Measurements from ENCODE around the gene BTK. TPM values are rescaled to one million over a fixed set of nuclear protein-coding genes. Genes with fewer than 3 reads are reported as not detected.

Gene BTK
- polyA plus RNA-seq (2014; cell fraction: cytosol; rRNA removed), result not detected in 2 replicates
- not detected in 2 replicates for polyA plus RNA-seq (2014; cell fraction: nucleus; rRNA removed)

DNA sequence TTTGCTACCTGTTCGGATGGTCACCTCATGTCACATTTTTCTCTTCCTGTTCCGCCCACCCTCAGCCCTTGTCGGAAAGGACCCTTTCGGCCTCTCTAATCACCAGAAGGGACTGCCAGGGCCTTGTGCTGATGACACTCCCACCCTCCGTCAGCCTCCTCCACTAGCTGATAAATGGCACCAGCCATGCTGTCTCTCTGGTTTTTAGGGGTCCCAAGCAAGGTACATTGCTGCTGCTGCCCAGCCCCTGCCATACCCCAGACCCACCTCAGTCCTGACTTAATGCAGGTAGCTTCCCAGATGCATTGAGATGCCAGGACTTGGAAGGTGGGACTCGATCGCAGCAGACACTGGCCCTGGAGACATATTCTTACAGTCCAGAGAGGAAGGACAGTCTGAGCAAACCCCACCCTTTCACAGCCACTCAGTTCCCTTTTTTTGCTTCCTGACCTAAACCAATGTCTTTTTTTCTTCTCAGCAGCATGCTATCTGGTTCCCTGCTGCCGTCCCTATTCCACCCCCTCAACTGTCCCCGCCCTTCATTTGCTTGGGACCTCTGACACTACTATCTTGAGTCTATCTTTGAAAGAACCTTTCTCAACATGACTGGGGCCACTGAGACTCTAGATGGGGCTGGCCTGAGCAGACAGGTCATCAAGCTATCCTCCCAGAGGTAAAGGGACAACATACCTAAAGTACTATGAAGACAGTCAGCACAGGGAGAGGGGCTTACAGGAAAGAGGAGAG lies at the start of gene BTK:
BTK (minus strand) TSS at position 397 of the 747 bp plus-strand sequence. CDS start 10,907 bp downstream, outside the sequence.
- DNase-seq (ENCODE audit: low spot score), result no peak

DNA sequence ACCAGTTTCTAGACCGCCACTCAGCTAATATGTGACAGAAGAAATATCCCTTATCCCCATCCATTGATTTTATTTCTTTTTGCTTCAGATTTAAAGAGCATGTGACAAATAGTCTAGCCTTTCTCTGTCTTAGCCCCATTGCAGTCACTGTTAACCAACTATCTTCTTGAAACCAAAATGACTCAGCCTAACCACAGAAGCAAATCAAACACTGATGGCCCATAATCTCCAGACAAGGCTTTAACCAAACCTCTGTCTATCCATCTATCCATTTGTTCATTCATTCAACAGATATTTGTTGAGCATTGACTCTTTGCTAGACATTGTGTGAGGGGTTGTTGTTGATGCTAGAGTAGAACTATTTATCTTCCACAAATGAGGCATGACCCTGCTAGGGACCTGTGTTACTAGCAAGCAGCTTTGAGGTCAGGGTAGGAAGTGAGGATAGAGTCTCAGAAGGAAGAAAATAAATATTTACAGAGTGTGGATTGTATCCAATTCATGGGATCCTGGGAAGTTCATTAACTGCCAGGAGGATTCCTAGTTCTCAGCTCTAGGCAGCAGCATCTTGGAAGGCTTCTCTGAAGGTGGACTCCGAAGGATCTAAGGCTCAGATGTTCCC lies 44.6 kb upstream of the BTK start:
- DNase-seq (ENCODE audit: low spot score), result no peak

DNA sequence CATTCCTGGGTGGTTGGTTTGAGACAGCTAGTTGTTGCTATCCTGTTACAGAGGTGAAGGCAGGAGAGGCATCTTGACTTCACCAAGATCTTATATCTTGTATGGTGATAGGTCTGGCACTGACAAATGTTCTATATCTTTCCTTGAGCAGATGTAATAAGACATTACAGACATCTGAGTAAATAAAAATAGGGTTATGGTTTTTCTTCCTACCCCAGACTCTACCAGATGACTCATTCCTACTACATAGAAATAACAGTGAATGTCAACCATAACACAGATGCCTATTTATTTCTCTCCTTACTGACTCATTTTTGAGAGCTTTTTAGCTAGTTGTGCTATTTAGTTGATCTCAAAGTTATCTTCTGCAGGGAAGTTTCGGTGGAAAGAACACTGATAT lies 43.9 kb upstream of the BTK start:
- DNase-seq (ENCODE audit: low spot score), result no peak

DNA sequence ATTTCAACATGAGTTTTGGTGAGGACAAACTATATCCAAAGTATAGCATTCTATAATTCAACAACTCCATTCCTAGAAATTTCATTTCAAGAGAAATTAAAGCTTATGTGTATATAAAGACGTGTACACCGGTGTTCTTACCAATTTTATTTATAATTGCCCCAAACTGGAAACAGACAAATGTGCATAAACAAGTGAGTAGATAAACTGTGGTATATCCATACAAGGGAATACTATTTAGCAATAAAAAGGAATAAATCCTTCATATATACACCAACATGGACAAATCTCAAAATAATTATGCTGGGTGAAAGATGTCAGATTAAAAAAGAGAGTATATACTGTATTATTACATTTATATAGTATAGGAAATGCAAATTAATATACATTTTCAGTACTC lies 42.0 kb upstream of the BTK start:
- DNase-seq (ENCODE audit: low spot score), result no peak

DNA sequence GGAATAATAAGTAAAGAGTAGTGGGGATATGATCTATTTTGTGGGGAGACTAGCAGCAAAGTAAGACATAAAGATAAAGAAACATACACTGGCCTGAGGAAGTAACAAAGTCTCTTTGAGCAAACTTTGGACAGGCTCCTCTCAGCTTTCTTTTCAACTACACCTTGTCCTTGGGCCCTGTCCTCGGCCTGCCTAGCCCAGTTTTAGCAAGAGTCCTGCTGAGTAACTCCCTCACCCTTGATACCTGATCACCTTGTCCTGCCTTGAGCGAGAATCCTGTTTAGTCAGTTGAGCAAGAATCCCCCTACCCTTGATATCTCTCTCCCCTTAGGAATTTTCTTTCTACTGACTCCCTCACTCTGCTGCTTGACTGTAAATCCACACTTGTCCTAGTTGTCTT lies 33.5 kb upstream of the BTK start:
- no peak for DNase-seq (ENCODE audit: low spot score)

DNA sequence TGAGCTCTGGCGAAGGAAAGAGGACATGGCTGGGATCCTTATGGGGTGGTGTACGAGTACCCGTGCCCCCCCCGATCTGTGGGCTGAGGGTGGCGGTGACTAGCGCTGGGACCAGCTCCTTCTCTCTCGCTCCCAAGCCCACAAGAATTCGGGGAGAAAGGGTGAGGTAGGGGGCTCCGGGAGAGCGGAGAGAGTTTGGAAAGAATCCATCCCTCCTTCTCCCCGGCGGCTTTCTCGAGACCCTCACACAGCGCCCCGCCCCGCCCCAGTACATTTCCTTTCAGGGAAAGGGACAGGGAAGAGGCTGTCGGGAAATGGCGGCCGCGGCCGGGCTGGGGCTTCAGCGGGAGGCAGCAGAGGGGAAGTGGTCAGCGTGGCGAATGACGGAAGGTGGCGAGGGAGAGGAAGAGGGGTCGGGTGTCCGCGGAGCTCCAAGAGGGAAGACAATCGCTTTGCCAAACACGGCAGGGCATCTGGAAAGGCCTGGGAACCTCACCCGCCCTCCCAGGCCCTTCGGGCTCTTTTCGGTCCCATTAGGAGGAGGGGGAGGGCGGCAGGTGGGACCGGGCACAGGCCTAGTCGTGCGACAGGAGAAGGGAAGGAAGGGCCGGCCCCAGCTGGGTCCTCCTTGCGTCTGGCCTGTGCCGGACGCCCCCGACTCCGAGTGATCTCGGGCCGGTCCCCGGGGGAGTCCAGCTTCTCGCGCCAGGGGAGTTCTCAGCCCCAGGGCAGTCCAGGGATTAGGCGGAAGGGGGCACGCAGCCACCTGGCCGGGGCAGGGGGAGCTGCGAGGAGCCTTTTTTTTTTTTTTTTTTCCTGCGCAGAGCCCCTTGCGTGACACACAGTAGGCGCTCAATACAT lies 32.2 kb upstream of the BTK start:
- no peak for DNase-seq (ENCODE audit: low spot score)

DNA sequence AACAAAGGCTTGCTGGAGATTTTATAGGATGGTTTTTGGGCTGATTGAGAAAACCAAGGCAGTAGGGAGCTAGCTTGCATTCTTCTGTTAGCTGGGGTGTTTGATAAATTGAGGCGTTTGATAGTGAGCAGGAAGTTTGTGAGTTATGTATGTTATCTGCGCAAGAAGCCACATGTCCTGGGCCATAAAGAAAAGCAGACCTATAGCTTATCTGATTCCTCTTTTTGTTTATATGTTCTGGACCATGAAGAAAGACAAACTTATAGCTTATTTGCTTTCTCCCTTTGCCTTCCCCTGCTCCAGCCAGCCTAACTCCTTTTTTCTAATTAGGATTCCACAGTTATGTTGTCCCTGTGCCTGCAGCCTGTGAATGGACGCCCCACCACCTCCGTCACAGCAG lies 31.2 kb upstream of the BTK start:
- DNase-seq (ENCODE audit: low spot score), result no peak

DNA sequence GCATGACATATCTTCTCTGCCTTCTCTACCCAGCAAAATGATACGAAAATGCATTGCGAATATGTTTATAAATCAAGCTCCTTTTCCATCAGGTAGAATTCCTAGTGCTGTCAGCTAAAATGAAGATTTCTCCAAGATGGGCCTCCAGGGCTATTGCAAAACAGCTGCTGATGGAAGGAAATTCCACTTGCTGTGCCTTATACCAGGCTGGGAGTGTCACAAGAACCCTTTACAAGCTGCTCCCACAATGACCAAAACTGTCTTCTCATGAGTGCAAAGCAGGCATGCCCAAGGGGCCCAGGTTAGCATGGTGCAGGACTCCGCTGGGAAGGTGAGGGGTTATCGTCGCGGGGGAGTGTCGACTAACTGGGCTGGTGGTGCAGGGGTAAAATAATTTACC lies 30.7 kb upstream of the BTK start:
- no peak for DNase-seq (ENCODE audit: low spot score)

DNA sequence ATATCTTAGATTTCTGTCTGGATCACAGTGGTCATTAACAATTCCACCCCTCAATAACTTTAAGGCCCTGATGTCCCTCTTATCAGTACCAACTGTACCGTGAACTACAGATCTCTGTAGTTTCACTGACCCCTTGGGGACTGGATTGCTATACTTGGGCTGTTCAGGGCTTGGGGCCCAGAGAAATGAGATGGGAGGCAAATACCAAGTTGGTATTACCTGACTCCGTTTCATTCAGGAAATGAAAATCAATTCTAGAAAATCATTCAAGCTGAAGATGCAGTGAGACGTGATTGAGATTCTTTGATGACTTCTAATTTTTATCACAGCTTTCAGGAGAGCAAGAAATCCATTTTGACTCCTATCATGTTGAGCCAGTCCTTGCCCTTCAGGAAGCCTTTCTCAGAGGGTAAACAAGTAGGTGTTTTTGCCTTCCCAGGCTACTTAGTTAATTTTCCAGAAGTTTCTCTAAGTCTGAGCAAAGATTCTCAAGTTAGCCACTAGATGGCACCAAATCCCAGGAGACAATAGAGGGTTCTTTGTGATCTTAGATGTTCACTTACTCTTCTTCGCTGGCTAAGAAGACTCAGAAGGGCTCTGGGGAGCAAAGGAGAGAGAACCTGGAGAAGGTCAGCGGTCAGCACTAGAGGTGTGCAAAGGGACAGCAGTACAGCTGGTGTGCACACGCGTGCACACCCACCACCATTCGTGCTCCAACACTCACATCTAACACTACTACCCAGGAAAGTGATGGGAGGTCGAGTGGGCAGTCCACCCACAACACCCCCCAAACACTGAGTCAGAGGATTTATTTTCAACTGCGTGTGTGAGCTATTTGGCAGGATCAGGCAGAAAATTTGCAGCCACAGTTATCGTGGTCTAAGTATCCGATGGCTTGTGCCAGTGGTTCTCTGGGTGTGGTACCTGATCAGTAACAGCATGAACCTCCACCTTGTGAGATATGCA lies 29.5 kb upstream of the BTK start:
- peak; percentile 57 for DNase-seq (ENCODE audit: low spot score)

DNA sequence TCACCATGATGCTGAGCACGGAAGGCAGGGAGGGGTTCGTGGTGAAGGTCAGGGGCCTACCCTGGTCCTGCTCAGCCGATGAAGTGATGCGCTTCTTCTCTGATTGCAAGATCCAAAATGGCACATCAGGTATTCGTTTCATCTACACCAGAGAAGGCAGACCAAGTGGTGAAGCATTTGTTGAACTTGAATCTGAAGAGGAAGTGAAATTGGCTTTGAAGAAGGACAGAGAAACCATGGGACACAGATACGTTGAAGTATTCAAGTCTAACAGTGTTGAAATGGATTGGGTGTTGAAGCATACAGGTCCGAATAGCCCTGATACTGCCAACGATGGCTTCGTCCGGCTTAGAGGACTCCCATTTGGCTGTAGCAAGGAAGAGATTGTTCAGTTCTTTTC lies 26.0 kb upstream of the BTK start:
- DNase-seq (ENCODE audit: low spot score), result no peak

DNA sequence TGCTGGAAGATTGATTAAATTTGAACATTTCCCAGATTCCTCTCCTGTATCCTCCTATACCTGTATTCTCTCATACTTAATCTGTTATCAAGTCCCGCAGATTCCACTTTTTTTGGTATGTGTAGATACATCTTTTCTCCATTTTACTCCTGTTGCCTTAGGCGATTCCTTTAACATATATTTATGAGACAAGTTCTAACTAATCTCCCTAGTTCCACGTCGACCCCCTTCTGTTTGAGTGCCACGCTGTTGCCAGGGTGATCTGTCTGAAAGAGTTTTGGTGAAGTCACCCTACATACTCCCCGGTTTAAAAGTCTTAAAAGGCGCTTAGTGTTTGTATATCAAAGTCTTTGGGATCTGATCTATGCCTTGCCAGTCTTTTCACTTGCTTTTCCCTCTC lies 24.5 kb upstream of the BTK start:
- DNase-seq (ENCODE audit: low spot score), result no peak

DNA sequence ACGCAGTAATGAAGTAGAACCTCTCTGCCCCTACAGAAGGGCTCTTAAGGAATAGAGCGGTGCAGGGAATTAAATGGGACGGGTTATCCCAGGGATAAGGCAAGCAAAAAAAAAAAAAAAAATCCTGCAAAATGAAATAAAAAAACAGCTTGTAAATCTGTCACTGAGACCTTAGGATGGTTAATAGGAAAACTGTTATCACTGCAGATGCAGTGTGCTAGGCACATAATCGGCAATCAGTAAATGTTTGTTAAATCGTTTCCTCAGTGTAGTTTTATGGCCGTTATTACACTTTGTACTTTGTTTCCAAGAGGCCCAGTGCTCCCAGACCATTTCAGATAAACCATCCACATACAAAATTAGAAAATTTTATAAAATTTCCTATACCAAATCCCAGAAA lies 23.1 kb upstream of the BTK start:
- no peak for DNase-seq (ENCODE audit: low spot score)

DNA sequence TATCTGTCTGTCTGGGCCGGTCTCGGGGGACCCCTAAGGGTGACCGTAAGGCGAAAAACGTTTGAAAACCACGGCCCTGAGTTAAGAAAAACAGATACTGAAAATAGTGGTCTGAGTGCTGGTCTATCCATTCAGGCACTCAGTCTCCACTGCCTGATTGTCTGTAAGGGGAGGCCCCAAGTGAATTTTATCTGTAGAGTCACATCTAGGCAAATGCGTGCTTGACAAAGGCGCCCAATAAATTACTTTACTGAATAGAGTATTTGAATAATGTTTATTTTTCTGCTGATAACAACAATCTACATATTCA lies 22.5 kb upstream of the BTK start:
- no peak for DNase-seq (ENCODE audit: low spot score)

DNA sequence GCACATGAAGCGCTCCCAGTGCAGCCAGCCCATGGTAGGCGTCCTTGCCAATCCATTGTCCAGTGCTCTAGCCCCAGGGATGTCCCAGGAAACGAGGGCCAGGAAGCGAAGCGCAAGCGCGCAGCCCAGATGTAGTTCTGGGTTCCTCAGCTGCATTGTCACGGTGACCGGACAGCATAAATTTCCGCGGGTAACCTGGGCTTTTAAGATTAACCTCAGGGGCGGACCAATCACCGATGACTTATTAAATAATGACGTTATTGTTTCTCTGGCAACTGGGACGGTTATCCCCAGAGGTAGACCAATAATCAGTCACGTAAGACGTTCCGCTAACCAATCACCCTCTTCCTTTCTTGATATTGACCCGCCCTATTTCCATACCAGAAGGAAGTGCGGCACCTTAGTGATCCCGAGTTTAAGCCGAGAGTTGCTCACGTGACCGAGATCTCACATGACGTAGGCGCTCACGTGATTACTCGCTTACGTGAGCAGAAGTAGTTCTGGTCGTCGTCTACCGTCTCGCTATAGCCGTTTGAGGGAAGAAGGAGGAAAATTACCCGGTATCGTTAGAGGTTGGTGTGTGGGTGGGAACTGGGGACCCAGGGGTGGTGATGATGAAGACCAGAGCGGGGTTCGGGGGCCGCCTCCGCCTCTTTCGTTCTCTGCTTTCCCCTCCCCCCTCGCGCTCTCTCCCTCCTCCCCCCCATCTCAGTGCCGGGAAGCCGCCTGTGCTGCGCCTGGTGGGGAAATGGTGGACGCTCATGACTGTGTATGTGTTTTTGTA lies 21.9 kb upstream of the BTK start, which contains the start of the genes GLA and HNRNPH2:
GLA (minus strand) TSS at position 178 of the 784 bp plus-strand sequence; CDS start at position 156, 22 bp downstream.
HNRNPH2 (plus strand) TSS at position 475 of the 784 bp plus-strand sequence. CDS start 3,767 bp downstream, outside the sequence.
- peak; percentile 98 for DNase-seq (ENCODE audit: low spot score)

DNA sequence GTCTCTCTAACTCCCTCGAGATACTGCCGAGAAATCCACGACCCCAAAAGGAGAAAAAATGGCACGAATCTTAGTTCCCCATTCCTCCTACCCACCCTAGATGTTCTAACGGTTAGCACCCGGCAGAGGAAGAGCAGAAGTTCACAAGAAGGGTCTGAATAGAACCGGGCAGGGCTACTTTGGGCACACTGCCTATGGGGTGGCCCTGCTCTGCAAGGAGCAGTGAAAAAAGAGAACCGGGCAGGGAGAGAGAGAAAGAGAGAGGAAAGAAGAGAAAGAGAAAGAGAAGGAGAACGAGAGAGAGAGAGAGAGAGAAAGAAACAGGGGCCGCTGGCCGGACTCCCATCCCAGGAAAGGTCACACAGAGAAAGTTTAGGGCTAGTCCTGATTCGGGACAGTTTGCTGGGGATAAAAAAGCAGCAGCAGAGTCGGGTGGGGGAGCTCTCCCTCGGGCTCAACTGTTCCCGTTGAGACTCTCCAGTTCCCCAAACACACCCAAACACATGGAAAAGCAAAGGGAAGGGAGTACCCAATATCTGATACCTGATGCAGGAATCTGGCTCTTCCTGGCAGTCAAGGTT lies 21.3 kb upstream of the BTK start:
- no peak for DNase-seq (ENCODE audit: low spot score)

DNA sequence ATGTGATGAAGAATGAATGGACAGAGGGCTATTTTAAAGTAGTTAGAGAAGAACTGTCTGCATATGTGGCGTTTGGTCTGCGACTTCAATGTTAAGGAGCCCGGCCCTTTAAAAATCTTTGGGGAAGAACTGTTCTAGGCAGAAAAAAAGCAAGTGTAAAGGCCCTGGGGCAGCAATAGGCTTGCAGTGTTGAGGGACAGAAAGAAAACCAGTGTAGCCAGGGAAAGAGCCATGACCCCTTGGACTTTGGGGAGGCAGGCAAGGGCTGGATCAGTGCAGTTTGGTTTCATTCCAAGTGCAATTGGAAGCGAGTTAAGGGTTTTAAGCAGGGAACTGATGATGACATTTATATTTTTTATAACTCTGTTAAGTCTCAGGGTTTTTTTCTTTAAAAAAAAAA lies 13.8 kb upstream of the BTK start:
- DNase-seq (ENCODE audit: low spot score), result no peak

DNA sequence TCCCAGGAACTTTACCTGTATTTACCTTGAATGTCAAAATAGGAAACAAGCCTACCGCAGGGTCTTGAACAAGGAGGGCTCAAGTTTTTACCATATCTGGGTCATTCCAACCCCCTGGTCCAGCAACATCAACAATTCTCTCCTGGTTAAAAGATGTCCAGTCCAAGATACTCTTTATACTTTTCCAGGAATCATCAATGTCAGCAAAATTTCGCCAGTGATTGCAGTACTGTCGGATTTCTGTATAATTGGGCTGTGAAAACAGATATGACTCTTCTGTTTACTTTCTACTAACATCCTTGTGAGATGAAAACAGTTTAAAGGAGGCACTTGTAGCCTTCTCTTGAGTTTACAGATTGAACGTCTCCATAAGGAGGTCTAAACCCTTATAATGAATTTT lies 12.7 kb upstream of the BTK start:
- no peak for DNase-seq (ENCODE audit: low spot score)

DNA sequence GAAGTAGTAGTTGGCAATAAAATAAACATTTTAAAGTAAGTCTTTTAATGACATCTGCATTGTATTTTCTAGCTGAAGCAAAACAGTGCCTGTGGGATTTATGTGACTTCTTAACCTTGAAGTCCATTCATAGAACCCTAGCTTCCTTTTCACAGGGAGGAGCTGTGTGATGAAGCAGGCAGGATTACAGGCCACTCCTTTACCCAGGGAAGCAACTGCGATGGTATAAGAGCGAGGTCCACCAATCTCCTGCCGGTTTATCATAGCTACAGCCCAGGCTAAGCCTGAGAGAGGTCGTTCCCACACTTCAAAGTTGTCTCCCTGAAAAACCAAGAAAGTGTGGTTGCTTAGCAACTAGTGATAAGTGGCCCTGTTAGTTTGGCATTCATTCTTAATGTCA lies 11.8 kb upstream of the BTK start:
- DNase-seq (ENCODE audit: low spot score), result no peak

DNA sequence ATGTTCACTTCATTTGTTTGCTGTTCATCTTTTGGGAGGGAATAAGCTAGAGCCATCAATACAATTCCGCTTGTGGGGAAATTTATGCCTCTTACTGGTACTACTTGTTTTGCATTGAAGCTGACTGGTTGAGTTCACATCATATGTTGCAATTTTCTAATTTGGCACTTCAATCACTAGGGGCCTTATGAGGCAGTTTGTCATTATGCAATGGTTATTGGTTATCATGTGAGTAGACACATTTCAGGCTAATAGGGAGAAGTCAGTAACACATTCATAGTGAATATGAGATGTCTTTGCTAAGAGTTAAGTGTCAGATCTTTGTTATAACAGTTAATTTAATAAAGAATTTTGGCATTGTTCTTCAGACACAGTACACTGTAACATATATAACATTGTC lies 9.8 kb upstream of the BTK start:
- DNase-seq (ENCODE audit: low spot score), result no peak

DNA sequence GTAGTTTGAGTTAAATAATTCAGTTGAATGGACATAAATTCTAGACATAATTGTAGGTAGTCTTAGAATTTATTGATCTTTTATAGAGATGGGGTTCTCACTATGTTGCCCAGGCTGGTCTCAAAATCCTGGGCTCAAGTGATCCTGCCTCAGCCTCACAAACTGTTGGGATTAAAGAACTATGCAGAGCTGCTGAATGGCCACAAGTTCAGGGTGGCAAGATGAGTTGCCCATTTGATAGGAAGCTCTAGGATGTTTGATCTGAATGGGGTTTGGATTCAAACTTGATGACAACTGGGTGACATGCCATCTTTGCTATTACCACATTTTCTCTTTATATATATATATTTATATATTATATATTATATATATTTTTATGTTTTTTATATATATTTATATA lies 8.4 kb upstream of the BTK start:
- DNase-seq (ENCODE audit: low spot score), result no peak
